IMR-90 (cell line): ENCODE results near the gene TM7SF3. TPM values are rescaled to one million over a fixed set of nuclear protein-coding genes. Genes with fewer than 3 reads are reported as not detected.

Experiments
- polyA plus RNA-seq, 3 experiments: library from polyadenylated mRNA; depleted of rRNA; stranded (reverse); fragments of >200 nt; gene quantifications; 2 replicates each; pipeline ENCODE4 v1.2.3, GENCODE V29; 2012; ENCODE audit warnings: low replicate concordance in 1 of 3
- total RNA-seq: library from RNA; depleted of rRNA; stranded (reverse); fragments of >200 nt; gene quantifications from 2 replicates; pipeline ENCODE4 v1.2.3, GENCODE V29; 2012; rRNA removed

Gene TM7SF3
- total and polyA plus RNA-seq, 2 of the 4 experiments (the other 2 are of a cell fraction): 35.3 to 46.6 TPM

Other genes with a start within 250 kb of the TM7SF3 start
- 9.0 and 9.2 TPM in 2 replicates for gene ITPR2, start 181.2 kb downstream of the TM7SF3 start, total RNA-seq
- gene ITPR2, start 181.2 kb downstream of the TM7SF3 start, polyA plus RNA-seq (2012; rRNA removed): 1.1 and 1.2 TPM in 2 replicates
- 31.9 and 46.9 TPM in 2 replicates for gene INTS13, start 76.4 kb downstream of the TM7SF3 start, total RNA-seq
- 9.2 and 9.9 TPM in 2 replicates for gene INTS13, start 76.4 kb downstream of the TM7SF3 start, polyA plus RNA-seq (2012; rRNA removed)
- gene FGFR1OP2, start 75.9 kb downstream of the TM7SF3 start, total RNA-seq: 31.0 and 56.4 TPM in 2 replicates
- gene FGFR1OP2, start 75.9 kb downstream of the TM7SF3 start, polyA plus RNA-seq (2012; rRNA removed): 21.3 and 26.7 TPM in 2 replicates
- 61.1 and 105 TPM in 2 replicates for gene MED21, start 8.2 kb upstream of the TM7SF3 start, total RNA-seq
- gene MED21, start 8.2 kb upstream of the TM7SF3 start, polyA plus RNA-seq (2012; rRNA removed): 13.8 and 17.0 TPM in 2 replicates
- gene C12orf71, start 68.2 kb upstream of the TM7SF3 start, total RNA-seq: not detected in 2 replicates
- gene C12orf71, start 68.2 kb upstream of the TM7SF3 start, polyA plus RNA-seq (2012; rRNA removed): not detected in 2 replicates
- gene STK38L, start 229.9 kb upstream of the TM7SF3 start, total RNA-seq: 7.2 and 15.3 TPM in 2 replicates
- gene STK38L, start 229.9 kb upstream of the TM7SF3 start, polyA plus RNA-seq (2012; rRNA removed): 4.1 and 5.1 TPM in 2 replicates